Endothelial cell of umbilical vein (primary cell): ENCODE results near the gene MCM6. TPM values are rescaled to one million over a fixed set of nuclear protein-coding genes. Genes with fewer than 3 reads are reported as not detected.

Source experiments
- BruUV-seq: library from RNA; stranded (reverse); fragments of 400-500 nt; replicated peaks from 2 replicates; lab custom pipeline; 2021; lab: Mats Ljungman, UMichigan
- CTCF ChIA-PET: fragments of 300-600, 350-600 bp; sonication (Branson Sonifier 250); formaldehyde crosslinking; loops from one replicate; lab custom pipeline; 2021; ENCODE audit warnings: antibody characterized with exemption, inconsistent platforms; lab: Charles Lee
- POLR2A ChIA-PET: fragments of 300-600, 350-600 bp; sonication (Branson Sonifier 250); formaldehyde crosslinking; loops from one replicate; lab custom pipeline; 2021; ENCODE audit warnings: antibody characterized with exemption, inconsistent platforms; lab: Charles Lee
- DNase-seq: peaks from one replicate; pipeline ENCODE4 v3.0.0-alpha.2; 2011; ENCODE audit warnings: low read depth, low spot score
- FAIRE-seq: peaks from 2 replicates; lab custom pipeline; 2011; peaks lifted over from hg19 to GRCh38; lab: Jason Lieb, UNC
- H2AFZ ChIP-seq: 2 replicates; pipeline ENCODE4 v1.6.0; 2012; ENCODE audit warnings: low read depth, low read length, control low read depth, inconsistent platforms
- H3K27ac ChIP-seq: 2 replicates; pipeline ENCODE4 v1.5.1; 2011; ENCODE audit warnings: low read depth, mild to moderate bottlenecking, control low read depth, low read length, moderate library complexity; ENCODE audit not compliant: insufficient read depth
- H3K27me3 ChIP-seq, 2 experiments: 2 replicates each; pipeline versions ENCODE4 v1.6.0 to v1.6.1; 2011; ENCODE audit warnings: low read length in 2 of 2, mixed read lengths in 1 of 2; ENCODE audit not compliant: control insufficient read depth in 2 of 2, insufficient read depth in 2 of 2
- H3K36me3 ChIP-seq, 2 experiments: 2 replicates in 1 of 2; 3 replicates in 1 of 2; pipeline ENCODE4 v1.5.1; 2011; ENCODE audit warnings: low read length in 2 of 2, mild to moderate bottlenecking in 1 of 2, moderate library complexity in 1 of 2; ENCODE audit not compliant: control insufficient read depth in 2 of 2, insufficient read depth in 2 of 2; ENCODE audit errors: extremely low read depth in 1 of 2
- H3K4me1 ChIP-seq: 3 replicates; pipeline ENCODE4 v1.5.1; 2011; ENCODE audit warnings: mild to moderate bottlenecking, low read length; ENCODE audit not compliant: control insufficient read depth, insufficient read depth; ENCODE audit errors: extremely low read depth
- H3K4me2 ChIP-seq: 2 replicates; pipeline ENCODE4 v1.6.1; 2011; ENCODE audit warnings: low read length, control low read depth, mixed read lengths; ENCODE audit not compliant: insufficient read depth
- H3K4me3 ChIP-seq, 3 experiments: fragments of 200-600 bp in 1 of 3; sonication (generic), shearing (Covaris generic) in 1 of 3; replicated peaks in 1 of 3; 2 replicates each; pipeline ENCODE4 v1.5.1; 2011 to 2016; ENCODE audit warnings: control low read depth in 3 of 3, low read length in 3 of 3, mild to moderate bottlenecking in 2 of 3, inconsistent platforms in 1 of 3, low read depth in 1 of 3, moderate library complexity in 1 of 3; ENCODE audit not compliant: insufficient read depth in 1 of 3
- H3K79me2 ChIP-seq: 2 replicates; pipeline ENCODE4 v1.6.0; 2012; ENCODE audit warnings: low read length, inconsistent platforms; ENCODE audit not compliant: control insufficient read depth, insufficient read depth
- H3K9ac ChIP-seq: replicated peaks from 2 replicates; pipeline ENCODE3; 2011; ENCODE audit warnings: low read length, control low read depth; ENCODE audit not compliant: insufficient read depth; ENCODE audit errors: extremely low read depth
- H3K9me1 ChIP-seq: replicated peaks from 3 replicates; pipeline ENCODE4 v1.6.0; 2011; ENCODE audit warnings: mild to moderate bottlenecking, low read length; ENCODE audit not compliant: control insufficient read depth, insufficient read depth; ENCODE audit errors: extremely low read depth
- H3K9me3 ChIP-seq: replicated peaks from 2 replicates; pipeline ENCODE4 v1.5.1; 2012; ENCODE audit warnings: low read length, inconsistent platforms; ENCODE audit not compliant: control insufficient read depth, insufficient read depth
- H4K20me1 ChIP-seq: replicated peaks from 2 replicates; pipeline ENCODE3; 2011; ENCODE audit warnings: mild to moderate bottlenecking, low read length; ENCODE audit not compliant: control insufficient read depth, insufficient read depth; ENCODE audit errors: extremely low read depth
- EZH2 ChIP-seq: IDR thresholded peaks from 2 replicates; pipeline ENCODE4 v1.6.1; 2012; ENCODE audit warnings: borderline replicate concordance, low read depth, mild to moderate bottlenecking, moderate library complexity, low read length, inconsistent platforms; ENCODE audit not compliant: severe bottlenecking
- FOS ChIP-seq: IDR thresholded peaks from 2 replicates; pipeline ENCODE4 v1.6.1; 2011; ENCODE audit warnings: mild to moderate bottlenecking, low read length, moderate library complexity, borderline replicate concordance; ENCODE audit not compliant: insufficient read depth
- GATA2 ChIP-seq: IDR thresholded peaks from 2 replicates; pipeline ENCODE4 v1.7.0; 2011; ENCODE audit warnings: low read depth, mild to moderate bottlenecking, moderate library complexity, mixed read lengths, low read length; ENCODE audit not compliant: insufficient read length, insufficient read depth
- JUN ChIP-seq: IDR thresholded peaks from 2 replicates; pipeline ENCODE4 v1.6.1; 2011; ENCODE audit warnings: borderline replicate concordance, low read depth; ENCODE audit not compliant: insufficient read length, insufficient read depth
- dilution Hi-C: fragments of 300-500 bp; cut with MboI; formaldehyde crosslinking; loops from one replicate; pipeline ENCODE4 v1.15.0; 2019; ENCODE audit warnings: low sequenced_read_pairs; ENCODE audit not compliant: extremely low pct_ligation_motif_present
- intact Hi-C: fragments of 100-400 bp; cut with micrococcal nuclease; formaldehyde crosslinking; loops from one replicate; pipeline ENCODE4 v1.10.0; 2022
- polyA plus RNA-seq, 4 experiments: library from polyadenylated mRNA; depleted of rRNA in 3 of 4; stranded (reverse) in 3 of 4; unstranded in 1 of 4; fragments of >200 nt; gene quantifications; 2 replicates each; pipeline versions ENCODE4 v1.2.1 to v1.2.3, GENCODE V29; 2011 to 2012; ENCODE audit warnings: missing spikeins in 1 of 4
- small RNA-seq: library from RNA; depleted of rRNA; stranded (forward); fragments of <200 nt; gene quantifications from one replicate; pipeline ENCODE3, GENCODE V24; 2012; ENCODE audit warnings: low replicate concordance, low read depth; ENCODE audit not compliant: insufficient read depth, insufficient read length
- total RNA-seq: library from RNA; stranded (reverse); gene quantifications from 2 replicates; pipeline ENCODE4 v1.2.3, GENCODE V29; 2021

Gene MCM6
- total and polyA plus RNA-seq, 2 donors (not counting 3 experiments of a cell fraction or from before 2014, with no cell fraction given), result 20.6 to 52.6 TPM

DNA sequence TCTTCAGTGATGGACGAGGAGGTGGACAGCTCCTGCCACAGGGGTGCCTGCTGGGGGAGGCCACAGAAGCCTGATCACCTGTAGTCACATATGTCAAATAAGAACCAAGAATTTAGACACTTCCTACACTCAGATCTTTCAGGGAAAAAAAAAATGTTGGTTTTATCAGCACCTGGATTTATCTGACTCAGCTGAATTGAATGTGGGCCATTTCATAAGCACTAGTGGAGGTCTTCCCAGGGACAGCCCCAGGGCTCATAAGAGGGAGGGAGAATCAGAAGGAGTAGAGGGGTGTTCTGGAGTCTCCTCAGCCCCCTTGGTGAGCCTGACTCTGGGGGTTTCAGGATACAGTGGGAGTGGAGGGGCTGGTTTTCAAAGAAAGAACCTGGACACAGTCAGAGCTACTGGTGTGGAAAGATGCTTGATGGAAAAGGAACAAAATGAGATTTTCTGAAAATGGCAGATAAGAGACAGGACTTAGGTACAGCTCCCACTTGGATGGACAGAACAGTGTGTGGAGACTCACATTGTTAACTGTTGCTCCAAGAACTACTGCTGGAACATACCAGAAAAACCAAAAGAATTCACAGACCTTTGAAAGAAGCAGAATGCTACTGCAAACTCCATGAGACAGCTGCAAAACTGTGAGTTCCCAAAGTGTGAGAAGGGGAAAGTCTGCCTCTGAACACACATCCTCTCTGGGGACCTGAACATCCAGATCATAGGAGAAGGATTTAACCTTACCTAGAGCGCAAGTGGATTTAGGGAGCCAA, 84.6 kb downstream of the MCM6 start:
- Histone ChIP-seq H3K9me1 (no peaks in the 10 kb centered on the region), H3K27ac (no peak overlapping the region), H3K9me3 (no peaks in the 10 kb centered on the region), H4K20me1 (no peaks in the 10 kb centered on the region), H3K36me3 (no peaks in the 10 kb centered on the region), H3K4me2 (no peak overlapping the region), H3K27me3 (no peaks in the 10 kb centered on the region), H3K9ac (no peak overlapping the region), H3K79me2 (no peaks in the 10 kb centered on the region), H3K4me1 (peaks cover 7% of the 10 kb centered on the region), H3K4me3 (no peak overlapping the region), H2AFZ (no peak overlapping the region)
- ChIA-PET POLR2A (no interaction called here), CTCF (interaction anchor here (0.6 to 2.0 kb wide), 4 partner anchors 9 to 803 kb away, joined by 3 to 4 read pairs (median 3); no protein-coding TSS in a partner anchor)
- intact Hi-C loops, result no loop called here
- TF ChIP-seq GATA2 (no peak), EZH2 (no peak), FOS (no peak)
- FAIRE-seq (peak; percentile 28), DNase-seq (no peak)
- dilution Hi-C loops, result no loop called here
- BruUV-seq, result no TSS peak

DNA sequence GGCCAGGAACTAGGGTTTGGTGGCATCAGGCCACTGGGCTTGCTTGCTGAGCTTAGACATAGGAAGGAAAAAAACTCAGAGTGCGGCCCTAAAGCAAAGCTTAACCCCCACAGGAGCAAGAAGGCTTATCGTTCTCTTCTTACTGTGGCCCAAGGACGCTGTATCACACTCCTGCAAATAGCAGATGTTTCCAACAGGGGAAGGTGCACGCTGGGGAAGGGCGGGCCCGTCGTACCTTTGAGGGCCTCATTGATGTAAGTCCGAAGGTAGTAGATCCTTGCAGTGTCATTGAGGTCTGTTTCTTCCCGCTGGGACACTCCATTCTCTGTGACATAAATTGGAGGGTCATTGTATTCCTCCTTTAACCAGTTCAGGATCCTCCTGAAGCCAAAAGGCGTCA, 85.8 kb downstream of the MCM6 start:
- DNase-seq (no peak), FAIRE-seq (no peak)
- BruUV-seq, result no TSS peak
- Histone ChIP-seq H3K9me1 (no peaks in the 10 kb centered on the region), H3K27me3 (no peaks in the 10 kb centered on the region), H3K4me2 (no peak overlapping the region), H3K9ac (no peak overlapping the region), H3K36me3 (peaks cover 0 to 2% of the 10 kb centered on the region in 2 experiments), H3K79me2 (no peaks in the 10 kb centered on the region), H3K4me3 (no peak overlapping the region), H3K4me1 (peaks cover 7% of the 10 kb centered on the region), H3K27ac (no peak overlapping the region), H3K9me3 (no peaks in the 10 kb centered on the region), H2AFZ (no peak overlapping the region), H4K20me1 (no peaks in the 10 kb centered on the region)
- dilution Hi-C loops (no loop called here), intact Hi-C loops (no loop called here)
- ChIA-PET POLR2A (no interaction called here), CTCF (no interaction called here)
- no peak for TF ChIP-seq JUN

Small RNA genes within 50 kb of the gene (small RNA-seq; reads per million reads assigned to genes)
- not detected for gene RF00019

Other genes starting within 250 kb of the MCM6 start
- gene UBXN4, start 134.6 kb downstream of the MCM6 start, total RNA-seq, result 103 and 108 TPM in 2 replicates
- gene UBXN4, start 134.6 kb downstream of the MCM6 start, polyA plus RNA-seq, result 31.3 and 40.8 TPM in 2 replicates
- gene LCT, start 39.3 kb downstream of the MCM6 start, total RNA-seq, result 0.07 TPM in 1 of 2 replicates, not detected in the other
- gene LCT, start 39.3 kb downstream of the MCM6 start, polyA plus RNA-seq, result 0.03 TPM in 1 of 2 replicates, not detected in the other
- 41.5 and 48.8 TPM in 2 replicates for gene DARS1, start 109.2 kb upstream of the MCM6 start, total RNA-seq
- 17.9 and 20.9 TPM in 2 replicates for gene DARS1, start 109.2 kb upstream of the MCM6 start, polyA plus RNA-seq
- gene CXCR4, start 241.7 kb upstream of the MCM6 start, total RNA-seq, result 52.4 and 81.0 TPM in 2 replicates
- gene CXCR4, start 241.7 kb upstream of the MCM6 start, polyA plus RNA-seq, result 42.2 and 43.0 TPM in 2 replicates